Measurements from ENCODE around the gene REEP5. TPM values are rescaled to one million over a fixed set of nuclear protein-coding genes. Genes with fewer than 3 reads are reported as not detected.
A peak's percentile ranks its signal among the peaks of the same experiment; 100 is the strongest.

Gene REEP5
- total and polyA plus RNA-seq, 2 of the 13 experiments (the other 11 are each of a cell fraction or from before 2014, with no cell fraction given) = 49.4 to 239 TPM

GRCh38 chr5:112908854-112909253 is 13.2 kb downstream of the REEP5 start:
- Histone ChIP-seq H3K36me3 (replicated peaks in 1 of 2; ENCODE audit: control insufficient read depth in 1 of 2, insufficient read depth in 2 of 2, low read length in 2 of 2) (peaks cover 4 to 42% of the 10 kb centered on the region in 2 experiments), H3K4me3 (replicated peaks in 1 of 3; ENCODE audit: insufficient read depth in 1 of 3, low read depth in 2 of 3, low read length in 3 of 3) (no peak overlapping the region), H4K20me1 (ENCODE audit: insufficient read depth, low read length) (no peaks in the 10 kb centered on the region; the same call in 1 of the 2 replicates), H3K4me1 (ENCODE audit: insufficient read depth, low read length) (peaks cover 13% of the 10 kb centered on the region), H3K79me2 (ENCODE audit: insufficient read depth, low read length) (peaks cover 14% of the 10 kb centered on the region), H3K27me3 (ENCODE audit: control insufficient read depth in 1 of 2, insufficient read depth in 2 of 2, low read length in 2 of 2) (no peaks in the 10 kb centered on the region), H3K9ac (ENCODE audit: insufficient read depth, low read depth, low read length) (no peak overlapping the region), H2AFZ (ENCODE audit: low read length) (no peak overlapping the region), H3K9me3 (ENCODE audit: low read length) (no peaks in the 10 kb centered on the region), H3K4me2 (ENCODE audit: low read depth, low read length) (no peak overlapping the region), H3K27ac (ENCODE audit: extremely low read length, insufficient read depth, low read length) (no peak overlapping the region)
- CTCF ChIA-PET (ENCODE audit: low intra/inter-chr PET ratio, low total read pairs) = no interaction called here
- TF ChIP-seq CAMTA2 (CRISPR knock-in tag; IDR thresholded peaks at IDR 0.05; ENCODE audit: borderline replicate concordance) = no peak
- no peak for TF ChIP-seq MXD4 (CRISPR knock-in tag; IDR thresholded peaks at IDR 0.05)
- no peak for TF ChIP-seq ZNF382 (CRISPR knock-in tag; IDR thresholded peaks at IDR 0.05; ENCODE audit: borderline replicate concordance)
- TF ChIP-seq ZKSCAN1 (IDR thresholded peaks at IDR 0.05; ENCODE audit: low read length) = no peak
- no peak for ATAC-seq
- POLR2A ChIA-PET = interaction anchor here (0.6 to 1.2 kb wide), 2 partner anchors 12 to 60 kb away, joined by 3 to 4 read pairs; partner anchors contain the start of gene REEP5
- intact Hi-C loops (cut with micrococcal nuclease; ENCODE audit: unreplicated experiment) = no loop called here
- DNase-seq (ENCODE audit: low spot score) = no peak
- FAIRE-seq = no peak
- in situ Hi-C loops (cut with HindIII; ENCODE audit: extremely low pct_ligation_motif_present, low pct_unique_long_range_greater_than_20kb) = no loop called here
- BruUV-seq (replicated peaks) = TSS peak; percentile 1

GRCh38 chr5:112907166-112907631 is 14.8 kb downstream of the REEP5 start:
- no peak overlapping the region for H3K27ac ChIP-seq (ENCODE audit: extremely low read length, insufficient read depth, low read length)
- H3K79me2 ChIP-seq (ENCODE audit: insufficient read depth, low read length) = peaks cover 10% of the 10 kb centered on the region
- intact Hi-C loops (cut with micrococcal nuclease; ENCODE audit: unreplicated experiment) = no loop called here

More at GRCh38 chr5:112907166-112907631, 14.8 kb downstream of the REEP5 start:
- H3K27me3 ChIP-seq (ENCODE audit: control insufficient read depth in 1 of 2, insufficient read depth in 2 of 2, low read length in 2 of 2) = no peaks in the 10 kb centered on the region
- DNase-seq (ENCODE audit: low spot score) (no peak), FAIRE-seq (no peak), ATAC-seq (peak; percentile 44)
- no peaks in the 10 kb centered on the region; the same call in 1 of the 2 replicates for H4K20me1 ChIP-seq (ENCODE audit: insufficient read depth, low read length)
- POLR2A ChIA-PET = no interaction called here
- H3K4me3 ChIP-seq (replicated peaks in 1 of 3; ENCODE audit: insufficient read depth in 1 of 3, low read depth in 2 of 3, low read length in 3 of 3) = no peak overlapping the region
- no peaks in the 10 kb centered on the region for H3K4me1 ChIP-seq (ENCODE audit: insufficient read depth, low read length)
- CTCF ChIA-PET (ENCODE audit: low intra/inter-chr PET ratio, low total read pairs) = no interaction called here
- H2AFZ ChIP-seq (ENCODE audit: low read length) = no peak overlapping the region
- no peak for TF ChIP-seq ELF4 (CRISPR knock-in tag; IDR thresholded peaks at IDR 0.05; ENCODE audit: borderline replicate concordance)
- TF ChIP-seq ZBTB4 (CRISPR knock-in tag; IDR thresholded peaks at IDR 0.05; ENCODE audit: borderline replicate concordance) = no peak
- no peaks in the 10 kb centered on the region for H3K9me3 ChIP-seq (ENCODE audit: low read length)
- no TSS peak for BruUV-seq (replicated peaks)
- peaks cover 6 to 42% of the 10 kb centered on the region in 2 experiments for H3K36me3 ChIP-seq (replicated peaks in 1 of 2; ENCODE audit: control insufficient read depth in 1 of 2, insufficient read depth in 2 of 2, low read length in 2 of 2)
- no peak overlapping the region for H3K4me2 ChIP-seq (ENCODE audit: low read depth, low read length)
- WGBS (ENCODE audit: low lambda C conversion rate) = 95% methylated on average over 4 of the region's 4 CpGs
- in situ Hi-C loops (cut with HindIII; ENCODE audit: extremely low pct_ligation_motif_present, low pct_unique_long_range_greater_than_20kb) = no loop called here
- H3K9ac ChIP-seq (ENCODE audit: insufficient read depth, low read depth, low read length) = no peak overlapping the region
